H1 (cell line): ENCODE results near the gene LOXL1. TPM values are rescaled to one million over a fixed set of nuclear protein-coding genes. Genes with fewer than 3 reads are reported as not detected.

Experiments
- CTCF ChIA-PET: fragments of 300-600 bp; sonication (Branson Sonifier 250); formaldehyde crosslinking; loops from one replicate; lab custom pipeline; 2021; ENCODE audit not compliant: partially characterized antibody; lab: Charles Lee
- POLR2A ChIA-PET: fragments of 300-600 bp; sonication (Branson Sonifier 250); formaldehyde crosslinking; loops from one replicate; lab custom pipeline; 2021; ENCODE audit warnings: inconsistent platforms; ENCODE audit not compliant: partially characterized antibody; lab: Charles Lee
- DNase-seq, 2 experiments: peaks; one replicate each; pipeline versions ENCODE4 v3.0.0 to v3.0.0-alpha.2; 2010 to 2022; ENCODE audit warnings: low spot score in 2 of 2, low read depth in 1 of 2, mixed read lengths in 1 of 2
- FAIRE-seq: peaks from 2 replicates; lab custom pipeline; 2011; peaks lifted over from hg19 to GRCh38; lab: Jason Lieb, UNC
- H2AFZ ChIP-seq: 2 replicates; pipeline ENCODE4 v1.8.1; 2012; ENCODE audit warnings: low read length, inconsistent platforms
- H2AK5ac ChIP-seq: 2 replicates; pipeline ENCODE4 v1.6.1; 2013; ENCODE audit warnings: low read depth, low read length
- H2BK120ac ChIP-seq: replicated peaks from 2 replicates; pipeline ENCODE3; 2013; ENCODE audit warnings: low read depth, low read length, inconsistent platforms
- H2BK12ac ChIP-seq: 2 replicates; pipeline ENCODE4 v1.6.1; 2013; ENCODE audit warnings: low read depth, low read length
- H2BK15ac ChIP-seq: 2 replicates; pipeline ENCODE4 v1.6.1; 2013; ENCODE audit warnings: low read length
- H2BK20ac ChIP-seq: 2 replicates; pipeline ENCODE4 v1.6.1; 2013; ENCODE audit warnings: low read length
- H2BK5ac ChIP-seq: 2 replicates; pipeline ENCODE4 v1.6.1; 2013; ENCODE audit warnings: low read depth, low read length
- H3K14ac ChIP-seq: 2 replicates; pipeline ENCODE4 v1.6.1; 2013; ENCODE audit warnings: inconsistent platforms; ENCODE audit not compliant: insufficient read length
- H3K18ac ChIP-seq: 2 replicates; pipeline ENCODE4 v1.6.1; 2013; ENCODE audit warnings: low read length; ENCODE audit errors: extremely low read depth
- H3K23ac ChIP-seq: 2 replicates; pipeline ENCODE4 v1.6.1; 2013; ENCODE audit warnings: inconsistent platforms; ENCODE audit not compliant: insufficient read length
- H3K23me2 ChIP-seq: 2 replicates; pipeline ENCODE4 v1.6.1; 2013; ENCODE audit warnings: low read depth, low read length
- H3K27ac ChIP-seq: 2 replicates; pipeline ENCODE4 v1.6.1; 2011; ENCODE audit warnings: low read depth, low read length, inconsistent platforms
- H3K27me3 ChIP-seq, 4 experiments: replicated peaks in 1 of 4; 1 replicate in 1 of 4; 2 replicates in 3 of 4; pipeline versions ENCODE4 v1.6.1 to v1.8.1; 2011 to 2013; ENCODE audit warnings: low read length in 3 of 4, mild to moderate bottlenecking in 3 of 4, inconsistent platforms in 2 of 4, mixed read lengths in 2 of 4, moderate library complexity in 1 of 4; ENCODE audit not compliant: control insufficient read depth in 3 of 4, insufficient read depth in 3 of 4; ENCODE audit errors: extremely low read depth in 1 of 4
- H3K36me3 ChIP-seq, 4 experiments: 2 replicates each; pipeline versions ENCODE4 v1.6.1 to v1.8.1; 2011 to 2013; ENCODE audit warnings: mild to moderate bottlenecking in 4 of 4, low read length in 3 of 4, moderate library complexity in 2 of 4, control low read depth in 1 of 4, inconsistent platforms in 1 of 4; ENCODE audit not compliant: insufficient read depth in 4 of 4, control insufficient read depth in 2 of 4
- H3K4ac ChIP-seq: replicated peaks from 2 replicates; pipeline ENCODE3; 2013; ENCODE audit warnings: low read length, low read depth, mixed read lengths, inconsistent platforms; ENCODE audit not compliant: insufficient read length
- H3K4me1 ChIP-seq, 4 experiments: replicated peaks in 1 of 4; 1 replicate in 1 of 4; 2 replicates in 3 of 4; pipeline versions ENCODE4 v1.6.1 to v1.8.1; 2011 to 2013; ENCODE audit warnings: low read length in 3 of 4, inconsistent platforms in 2 of 4, mixed read lengths in 1 of 4; ENCODE audit not compliant: insufficient read depth in 4 of 4, control insufficient read depth in 3 of 4
- H3K4me2 ChIP-seq, 2 experiments: 2 replicates each; pipeline versions ENCODE4 v1.6.1 to v1.8.1; 2011 to 2013; ENCODE audit warnings: low read depth in 2 of 2, low read length in 2 of 2, control low read depth in 1 of 2, inconsistent platforms in 1 of 2, mild to moderate bottlenecking in 1 of 2; ENCODE audit not compliant: insufficient read depth in 1 of 2
- H3K4me3 ChIP-seq, 4 experiments: fragments of 200-600, 300-600 bp in 1 of 4; sonication (generic), shearing (Covaris generic), sonication (Bioruptor Twin) in 1 of 4; 2 replicates each; pipeline versions ENCODE4 v1.5.1 to v1.8.1; 2011 to 2016; ENCODE audit warnings: low read length in 4 of 4, low read depth in 3 of 4, control low read depth in 2 of 4, inconsistent platforms in 2 of 4, mild to moderate bottlenecking in 2 of 4, mixed read lengths in 1 of 4, moderate library complexity in 1 of 4; ENCODE audit not compliant: insufficient read depth in 2 of 4; ENCODE audit errors: extremely low read depth in 1 of 4
- H3K56ac ChIP-seq: replicated peaks from 2 replicates; pipeline ENCODE3; 2013; ENCODE audit warnings: low read depth, mild to moderate bottlenecking, mixed read lengths, low read length, inconsistent platforms; ENCODE audit not compliant: insufficient read length
- H3K79me1 ChIP-seq: 2 replicates; pipeline ENCODE4 v1.6.1; 2013; ENCODE audit warnings: low read depth, low read length, control low read depth
- H3K79me2 ChIP-seq, 2 experiments: 2 replicates each; pipeline versions ENCODE4 v1.6.1 to v1.8.1; 2012 to 2013; ENCODE audit warnings: low read length in 2 of 2, mild to moderate bottlenecking in 2 of 2, inconsistent platforms in 1 of 2; ENCODE audit not compliant: insufficient read depth in 2 of 2, control insufficient read depth in 1 of 2
- H3K9ac ChIP-seq, 4 experiments: replicated peaks in 1 of 4; 1 replicate in 1 of 4; 2 replicates in 3 of 4; pipeline versions ENCODE4 v1.6.1 to v1.8.1; 2011 to 2013; ENCODE audit warnings: low read depth in 3 of 4, low read length in 3 of 4, control low read depth in 2 of 4, mild to moderate bottlenecking in 2 of 4, moderate library complexity in 2 of 4, inconsistent platforms in 1 of 4; ENCODE audit errors: extremely low read depth in 1 of 4
- H3K9me3 ChIP-seq, 2 experiments: 2 replicates each; pipeline versions ENCODE4 v1.6.1 to v1.8.1; 2012 to 2013; ENCODE audit warnings: mild to moderate bottlenecking in 2 of 2, moderate library complexity in 2 of 2, control low read depth in 1 of 2, inconsistent platforms in 1 of 2, low read depth in 1 of 2, low read length in 1 of 2, mixed read lengths in 1 of 2; ENCODE audit not compliant: insufficient read depth in 2 of 2
- H4K20me1 ChIP-seq, 2 experiments: replicated peaks in 1 of 2; 2 replicates each; pipeline versions ENCODE3 to v1.8.1; 2011 to 2013; ENCODE audit warnings: inconsistent platforms in 2 of 2, low read length in 2 of 2, mild to moderate bottlenecking in 1 of 2; ENCODE audit not compliant: insufficient read depth in 2 of 2, control insufficient read depth in 1 of 2
- H4K5ac ChIP-seq: 2 replicates; pipeline ENCODE4 v1.6.1; 2013; ENCODE audit warnings: low read length, low read depth, mixed read lengths, inconsistent platforms; ENCODE audit not compliant: insufficient read length
- H4K8ac ChIP-seq: 2 replicates; pipeline ENCODE4 v1.8.0; 2013; ENCODE audit warnings: mild to moderate bottlenecking, moderate library complexity, low read length, inconsistent platforms; ENCODE audit not compliant: insufficient read depth; ENCODE audit errors: extremely low read depth
- H4K91ac ChIP-seq: replicated peaks from 2 replicates; pipeline ENCODE3; 2013; ENCODE audit warnings: low read length, mixed read lengths, inconsistent platforms; ENCODE audit not compliant: insufficient read length
- CHD2 ChIP-seq: IDR thresholded peaks from 2 replicates; pipeline ENCODE4 v1.6.1; 2012; ENCODE audit warnings: low read length, improper control_type of control experiment
- FOSL1 ChIP-seq: IDR thresholded peaks from 2 replicates; pipeline ENCODE4 v1.6.1; 2011; ENCODE audit warnings: mild to moderate bottlenecking, low read depth, low read length, moderate library complexity; ENCODE audit not compliant: insufficient read depth
- HDAC6 ChIP-seq: IDR thresholded peaks from one replicate; pipeline ENCODE4 v1.7.1; 2012; ENCODE audit warnings: low read depth, mild to moderate bottlenecking, inconsistent platforms, low read length, moderate library complexity
- RAD21 ChIP-seq, 2 experiments: IDR thresholded peaks in 1 of 2; conservative IDR thresholded peaks in 1 of 2; 2 replicates each; pipeline ENCODE4 v1.6.1; 2011; ENCODE audit warnings: low read depth in 2 of 2, low read length in 2 of 2, improper control_type of control experiment in 1 of 2, inconsistent platforms in 1 of 2, mild to moderate bottlenecking in 1 of 2, moderate library complexity in 1 of 2
- RBBP5 ChIP-seq: IDR thresholded peaks from 2 replicates; pipeline ENCODE4 v1.7.1; 2012; ENCODE audit warnings: low read depth, mild to moderate bottlenecking, inconsistent platforms, low read length, moderate library complexity, borderline replicate concordance
- YY1 ChIP-seq: IDR thresholded peaks from 2 replicates; pipeline ENCODE4 v1.6.1; 2011; ENCODE audit warnings: low read depth, mild to moderate bottlenecking, low read length
- WGBS, 2 experiments: shearing (Covaris generic) in 1 of 2; methylation state at CpG; one replicate each; pipeline versions ENCODE4 v1.1.6 to v1.1.7; 2013 to 2015; ENCODE audit warnings: low lambda C conversion rate in 2 of 2, mixed read lengths in 2 of 2, inconsistent platforms in 1 of 2, low coverage in 1 of 2, missing lambda C conversion rate in 1 of 2; ENCODE audit not compliant: insufficient replicate concordance in 2 of 2, insufficient coverage in 1 of 2, insufficient read length in 1 of 2; ENCODE audit errors: extremely low coverage in 1 of 2, missing lambda C conversion rate in 1 of 2; 5-methylcytosine and 5-hydroxymethylcytosine counted together
- polyA plus RNA-seq, 7 experiments: library from polyadenylated mRNA; depleted of rRNA in 3 of 7; stranded (reverse) in 5 of 7; unstranded in 2 of 7; fragments of >200 nt in 5 of 7; fragments of 200-250 nt in 2 of 7; gene quantifications; 1 replicate in 5 of 7; 2 replicates in 1 of 7; 4 replicates in 1 of 7; pipeline versions ENCODE4 v1.2.1 to v1.2.3, GENCODE V29; 2011 to 2013; ENCODE audit warnings: missing spikeins in 2 of 7, mixed read lengths in 2 of 7
- total RNA-seq: library from RNA; stranded (reverse); fragmentation: NEBNext Ultra II Directional; extraction: Animal tissue kit (Norgen Biotek cat#: 25700); gene quantifications from 2 replicates; pipeline ENCODE4 v1.2.1, GENCODE V29; 2021

The LOXL1 gene
- total and polyA plus RNA-seq, 2 of the 8 experiments (the other 6 are each of a cell fraction or from before 2014, with no cell fraction given): 8.1 to 14.4 TPM

GRCh38 chr15:73899197-73900094, 26.8 kb upstream of the LOXL1 start:
- Histone ChIP-seq H2BK15ac (0 out of 2 replicates have a peak overlapping the region, but pooled peaks have one; percentile 46), H3K23ac (no peak overlapping the region), H2BK5ac (no peak overlapping the region), H4K91ac (no peak overlapping the region), H3K56ac (no peak overlapping the region), H3K14ac (no peak overlapping the region), H2AFZ (no peak overlapping the region), H3K36me3 (no peaks in the 10 kb centered on the region), H3K27ac (no peak overlapping the region), H2BK20ac (no peak overlapping the region), H3K23me2 (no peaks in the 10 kb centered on the region; the same call in 1 of the 2 replicates), H2AK5ac (no peak overlapping the region), H4K8ac (no peak overlapping the region), H3K9ac (no peak overlapping the region), H3K4me3 (no peak overlapping the region), H3K4me2 (no peak overlapping the region), H3K79me2 (no peaks in the 10 kb centered on the region), H3K79me1 (no peaks in the 10 kb centered on the region; the same call in 1 of the 2 replicates), H4K5ac (no peak overlapping the region), H3K18ac (no peak overlapping the region), H2BK12ac (no peak overlapping the region; the same call in 1 of the 2 replicates), H2BK120ac (no peak overlapping the region), H3K4ac (no peak overlapping the region), H3K27me3 (no peaks in the 10 kb centered on the region), H3K9me3 (no peaks in the 10 kb centered on the region), H3K4me1 (peaks cover 0 to 3% (median 1%) of the 10 kb centered on the region in 4 experiments; a peak in 3 of 7 replicates), H4K20me1 (no peaks in the 10 kb centered on the region)
- WGBS, 2 experiments: 86% methylated on average over 15 of the region's 15 CpGs; no CpG with 5 or more reads in 1 of the 2 experiments
- DNase-seq (no peak), FAIRE-seq (no peak)
- TF ChIP-seq HDAC6: no peak
- TF ChIP-seq CHD2: no peak
- no peak for TF ChIP-seq RBBP5
- no peak for TF ChIP-seq RAD21 (IDR thresholded peaks at IDR 0.05 in 1 of 2, conservative IDR thresholded peaks at IDR 0.05 in 1 of 2; ENCODE audit: low read depth in 2 of 2, low read length in 2 of 2)
- TF ChIP-seq YY1: no peak
- TF ChIP-seq FOSL1: no peak
- CTCF ChIA-PET: interaction anchor here (0.8 to 9.8 kb wide), 17 partner anchors 7 to 263 kb away, joined by 3 to 167 read pairs (median 3); partner anchors contain the start of gene TBC1D21
- POLR2A ChIA-PET: interaction anchor here (1.4 kb wide), 1 partner anchor 16 kb away, joined by 3 read pairs; no protein-coding TSS in a partner anchor
